Esophagus squamous epithelium (tissue), 4 donors: ENCODE results near the gene PGBD5.

ENCODE experiments used
- CTCF ChIP-seq, 6 experiments: fragments of 450-650 bp in 4 of 6; fragments of 200-600 bp in 2 of 6; sonication (generic) in 2 of 6; IDR thresholded peaks; one replicate each; pipeline ENCODE4 v1.5.1; 2016 to 2019; ENCODE audit warnings: antibody characterized with exemption in 6 of 6, mild to moderate bottlenecking in 4 of 6, moderate library complexity in 4 of 6
- POLR2A ChIP-seq, 4 donors: fragments of 450-650 bp; IDR thresholded peaks; one replicate each; pipeline ENCODE4 v1.6.1; 2017; ENCODE audit warnings: antibody characterized with exemption in 4 of 4, mild to moderate bottlenecking in 4 of 4, moderate library complexity in 3 of 4

GRCh38 chr1:230385930-230386329, 40.2 kb downstream of the PGBD5 start:
- no peak for TF ChIP-seq POLR2A (IDR thresholded peaks at IDR 0.05)
- TF ChIP-seq CTCF (IDR thresholded peaks at IDR 0.05) = no peak
